GM19468 (cell line): ENCODE data around the gene GALR2.

Source experiments
- ATAC-seq: cut with Tn5 transposase; IDR thresholded peaks from one replicate; pipeline ENCODE4 v1.9.1; 2021; ENCODE audit warnings: mild to moderate bottlenecking, moderate library complexity, moderate number of reproducible peaks; ENCODE audit not compliant: unreplicated experiment; ENCODE audit errors: extremely low read depth

The GALR2 gene

GRCh38 chr17:76091526-76092286 lies 17.1 kb downstream of the GALR2 start:
- no peak for ATAC-seq

GRCh38 chr17:76092526-76093413 lies 18.2 kb downstream of the GALR2 start:
- ATAC-seq, result no peak

GRCh38 chr17:76094046-76094445 lies 19.5 kb downstream of the GALR2 start:
- no peak for ATAC-seq

GRCh38 chr17:76095943-76096342 lies 21.4 kb downstream of the GALR2 start:
- no peak for ATAC-seq

GRCh38 chr17:76097716-76098295 lies 23.2 kb downstream of the GALR2 start:
- no peak for ATAC-seq

GRCh38 chr17:76102944-76103273 lies 28.3 kb downstream of the GALR2 start:
- no peak for ATAC-seq

- ATAC-seq, result peak; percentile 46
Observed at GRCh38 chr17:76103274-76104139, 28.9 kb downstream of the GALR2 start, which contains the start of gene EXOC7. Gene EXOC7, minus strand, starts transcription at chr17:76103787. Its CDS starts 95 bp downstream, at chr17:76103692.

GRCh38 chr17:76104140-76104895 lies 29.7 kb downstream of the GALR2 start:
- ATAC-seq, result no peak

GRCh38 chr17:76104896-76105231 lies 30.3 kb downstream of the GALR2 start:
- no peak for ATAC-seq

GRCh38 chr17:76106703-76107102 lies 32.1 kb downstream of the GALR2 start:
- ATAC-seq, result no peak

GRCh38 chr17:76107509-76107908 lies 32.9 kb downstream of the GALR2 start:
- no peak for ATAC-seq

- no peak for ATAC-seq
Observed at GRCh38 chr17:76111956-76112355, 37.4 kb downstream of the GALR2 start.

GRCh38 chr17:76115138-76115754 lies 40.7 kb downstream of the GALR2 start:
- ATAC-seq, result no peak

GRCh38 chr17:76119409-76120371 lies 45.1 kb downstream of the GALR2 start:
- no peak for ATAC-seq

- ATAC-seq, result no peak
Observed at GRCh38 chr17:76120658-76121008, 46.1 kb downstream of the GALR2 start.

- ATAC-seq, result no peak
Observed at GRCh38 chr17:76121932-76122430, 47.4 kb downstream of the GALR2 start.

GRCh38 chr17:76122431-76123190 lies 48.0 kb downstream of the GALR2 start:
- no peak for ATAC-seq
